HL-60 (cell line): ENCODE data around the gene RNFT2.
"Not testable (repeated sequence)": the region's sequence is repeated elsewhere in the genome, so short reads cannot be mapped to it uniquely, and the experiment has no call there.

Experiments
- CTCF ChIP-seq: IDR thresholded peaks from one replicate; pipeline ENCODE4 v1.5.1; 2011; ENCODE audit warnings: low read length, control low read depth, inconsistent platforms; ENCODE audit not compliant: insufficient read depth
- POLR2AphosphoS5 ChIP-seq: IDR thresholded peaks from 2 replicates; pipeline ENCODE4 v1.6.1; 2012; ENCODE audit warnings: low read depth
- REST ChIP-seq: IDR thresholded peaks from 2 replicates; pipeline ENCODE4 v1.6.1; 2012; ENCODE audit warnings: low read depth; ENCODE audit not compliant: insufficient replicate concordance

- not testable (repeated sequence) for TF ChIP-seq CTCF, POLR2AphosphoS5, REST
Measured at GRCh38 chr12:116754097-116754496, 16.0 kb downstream of the RNFT2 start.
